ENCODE results near the gene ARHGAP26. TPM values are rescaled to one million over a fixed set of nuclear protein-coding genes. Genes with fewer than 3 reads are reported as not detected.

Gene ARHGAP26
- total and polyA plus RNA-seq, 4 donors: 5.4 to 52.3 (median 30.4) TPM

GRCh38 chr5:142974409-142974808 lies 204.2 kb downstream of the ARHGAP26 start:
- TF ChIP-seq CTCF (IDR thresholded peaks at IDR 0.05; ENCODE audit: control extremely low read depth, extremely low read depth): no peak
- Histone ChIP-seq H3K9ac (ENCODE audit: insufficient read depth in 1 of 2, low read length in 2 of 2) (no peak overlapping the region), H3K36me3 (ENCODE audit: control insufficient read depth in 4 of 4, insufficient read depth in 4 of 4, low read length in 4 of 4) (no peaks in the 10 kb centered on the region), H3K9me3 (ENCODE audit: control insufficient read depth in 4 of 4, insufficient read depth in 3 of 4, low read length in 3 of 4) (no peaks in the 10 kb centered on the region), H3K4me1 (ENCODE audit: control insufficient read depth in 5 of 5, insufficient read depth in 5 of 5, low read length in 5 of 5) (peaks cover 0 to 10% (median 0%) of the 10 kb centered on the region in 5 donors), H3K27ac (ENCODE audit: low read depth in 1 of 2, low read length in 1 of 2) (no peak overlapping the region), H3K4me3 (no peak overlapping the region), H3K27me3 (ENCODE audit: control insufficient read depth in 3 of 3, insufficient read depth in 3 of 3, low read length in 2 of 3) (no peaks in the 10 kb centered on the region)
- DNase-seq (no peak), ATAC-seq (ENCODE audit: insufficient read depth, low FRiP score) (no peak)
- 70 to 79% methylated on average over 4 of the region's 4 CpGs for WGBS, 2 donors

GRCh38 chr5:142976861-142977260 lies 206.7 kb downstream of the ARHGAP26 start:
- Histone ChIP-seq H3K4me3 (no peak overlapping the region), H3K4me1 (ENCODE audit: control insufficient read depth in 5 of 5, insufficient read depth in 5 of 5, low read length in 5 of 5) (peaks cover 6 to 21% (median 9%) of the 10 kb centered on the region in 5 donors), H3K36me3 (ENCODE audit: control insufficient read depth in 4 of 4, insufficient read depth in 4 of 4, low read length in 4 of 4) (no peaks in the 10 kb centered on the region), H3K9ac (ENCODE audit: insufficient read depth in 1 of 2, low read length in 2 of 2) (no peak overlapping the region), H3K9me3 (ENCODE audit: control insufficient read depth in 4 of 4, insufficient read depth in 3 of 4, low read length in 3 of 4) (no peaks in the 10 kb centered on the region), H3K27me3 (ENCODE audit: control insufficient read depth in 3 of 3, insufficient read depth in 3 of 3, low read length in 2 of 3) (no peaks in the 10 kb centered on the region), H3K27ac (ENCODE audit: low read depth in 1 of 2, low read length in 1 of 2) (no peak overlapping the region)
- WGBS, 2 donors: 91 to 95% methylated on average over 3 of the region's 3 CpGs
- no peak for TF ChIP-seq CTCF (IDR thresholded peaks at IDR 0.05; ENCODE audit: control extremely low read depth, extremely low read depth)
- no peak for DNase-seq
- peak; percentile 56 for ATAC-seq (ENCODE audit: insufficient read depth, low FRiP score)

- Histone ChIP-seq H3K27ac (ENCODE audit: low read depth in 1 of 2, low read length in 1 of 2) (peak overlapping the region; percentile 1 to 56), H3K27me3 (ENCODE audit: control insufficient read depth in 3 of 3, insufficient read depth in 3 of 3, low read length in 2 of 3) (no peaks in the 10 kb centered on the region), H3K4me1 (ENCODE audit: control insufficient read depth in 5 of 5, insufficient read depth in 5 of 5, low read length in 5 of 5) (peaks cover 12 to 26% (median 16%) of the 10 kb centered on the region in 5 donors), H3K36me3 (ENCODE audit: control insufficient read depth in 4 of 4, insufficient read depth in 4 of 4, low read length in 4 of 4) (no peaks in the 10 kb centered on the region), H3K9me3 (ENCODE audit: control insufficient read depth in 4 of 4, insufficient read depth in 3 of 4, low read length in 3 of 4) (no peaks in the 10 kb centered on the region), H3K4me3 (no peak overlapping the region), H3K9ac (ENCODE audit: insufficient read depth in 1 of 2, low read length in 2 of 2) (no peak overlapping the region)
- WGBS, 2 donors: 39 to 70% methylated on average over 8 of the region's 8 CpGs
- ATAC-seq (ENCODE audit: insufficient read depth, low FRiP score) (peak; percentile 21), DNase-seq (no peak)
- TF ChIP-seq CTCF (IDR thresholded peaks at IDR 0.05; ENCODE audit: control extremely low read depth, extremely low read depth): no peak
Measured at GRCh38 chr5:142977363-142978051, 207.3 kb downstream of the ARHGAP26 start.

Measured in lung (tissue), 12 donors.